Right lobe of liver (tissue), 4 donors: ENCODE results near the gene ASPSCR1.

ENCODE experiments used
- CTCF ChIP-seq, 4 donors: fragments of 200-600 bp in 3 of 4; fragments of 450-650 bp in 1 of 4; IDR thresholded peaks; one replicate each; pipeline versions ENCODE4 v1.5.1 to v1.8.0; 2016 to 2022; ENCODE audit warnings: antibody characterized with exemption in 4 of 4, mild to moderate bottlenecking in 2 of 4
- POLR2A ChIP-seq: fragments of 450-650 bp; IDR thresholded peaks from one replicate; pipeline ENCODE4 v1.6.1; 2017; ENCODE audit warnings: antibody characterized with exemption, mild to moderate bottlenecking
- donor health status: DM: no; HTN: no; CAD: no.
- donor health status: DM: no; HTN: no; CAD: no.
- donor health status: DM: no; HTN: yes; CAD: no.

- TF ChIP-seq CTCF (IDR thresholded peaks at IDR 0.05) (no peak), POLR2A (no peak)
These were observed 68.6 kb downstream of the ASPSCR1 start for GRCh38 chr17:82045936-82046484.
